HepG2 (cell line): Measurements from ENCODE around the gene POLR1D. TPM values are rescaled to one million over a fixed set of nuclear protein-coding genes. Genes with fewer than 3 reads are reported as not detected.

Experiments used
- ATAC-seq: fragments of 200-7000 bp; cut with Tn5 transposase; 3 replicates; pipeline ENCODE4 v1.9.1; 2020; ENCODE audit warnings: mild to moderate bottlenecking, moderate library complexity
- BruUV-seq: library from RNA; stranded (reverse); fragments of 400-500 nt; replicated peaks from 2 replicates; lab custom pipeline; 2021; lab: Mats Ljungman, UMichigan
- CTCF ChIA-PET: fragments of 300-600 bp; formaldehyde crosslinking; extraction: SDS; loops from one replicate; lab custom pipeline; 2021; ENCODE audit warnings: low total read pairs, inconsistent platforms, low intra/inter-chr PET ratio; lab: Yijun Ruan, JAX
- POLR2A ChIA-PET: fragments of 350-600 bp; sonication (Branson Sonifier 250); formaldehyde crosslinking; loops from one replicate; lab custom pipeline; 2020; ENCODE audit warnings: antibody characterized with exemption, inconsistent platforms; lab: Yijun Ruan, JAX
- DNase-seq: peaks from one replicate; pipeline ENCODE4 v3.0.0-alpha.2; 2015; ENCODE audit warnings: low spot score
- FAIRE-seq: peaks from 3 replicates; lab custom pipeline; 2011; peaks lifted over from hg19 to GRCh38; lab: Jason Lieb, UNC
- H2AFZ ChIP-seq: one replicate; pipeline ENCODE4 v1.6.1; 2011; ENCODE audit warnings: low read length, inconsistent platforms
- H3K27ac ChIP-seq: fragments of 300-600 bp; 3 replicates; pipeline ENCODE4 v1.8.0; 2011; ENCODE audit warnings: mixed run types, mild to moderate bottlenecking, mixed read lengths, low read length, inconsistent platforms; ENCODE audit not compliant: insufficient read depth; ENCODE audit errors: extremely low read length
- H3K27me3 ChIP-seq, 2 experiments: fragments of 200-600 bp in 1 of 2; 2 replicates in 1 of 2; 3 replicates in 1 of 2; pipeline versions ENCODE4 v1.6.0 to v1.8.0; 2011; ENCODE audit warnings: low read length in 2 of 2, mild to moderate bottlenecking in 2 of 2, moderate library complexity in 2 of 2, inconsistent platforms in 1 of 2; ENCODE audit not compliant: insufficient read depth in 2 of 2, control insufficient read depth in 1 of 2
- H3K36me3 ChIP-seq, 2 experiments: fragments of 200-600 bp in 1 of 2; replicated peaks in 1 of 2; 2 replicates in 1 of 2; 3 replicates in 1 of 2; pipeline versions ENCODE4 v1.5.1 to v1.8.0; 2011; ENCODE audit warnings: low read length in 2 of 2, inconsistent platforms in 1 of 2; ENCODE audit not compliant: insufficient read depth in 2 of 2, control insufficient read depth in 1 of 2
- H3K4me1 ChIP-seq: 2 replicates; pipeline ENCODE4 v1.5.1; 2012; ENCODE audit warnings: low read length, inconsistent platforms; ENCODE audit not compliant: insufficient read depth
- H3K4me2 ChIP-seq: 2 replicates; pipeline ENCODE4 v1.6.0; 2011; ENCODE audit warnings: low read depth, low read length, inconsistent platforms
- H3K4me3 ChIP-seq, 3 experiments: fragments of 200-600 bp in 1 of 3; sonication (generic), shearing (Covaris generic) in 1 of 3; replicated peaks in 1 of 3; 2 replicates each; pipeline ENCODE4 v1.5.1; 2011 to 2016; ENCODE audit warnings: low read length in 3 of 3, inconsistent platforms in 2 of 3, low read depth in 2 of 3, mild to moderate bottlenecking in 2 of 3, control low read depth in 1 of 3, mixed read lengths in 1 of 3; ENCODE audit not compliant: insufficient read depth in 1 of 3
- H3K79me2 ChIP-seq: one replicate; pipeline ENCODE4 v1.6.1; 2011; ENCODE audit warnings: low read length, inconsistent platforms; ENCODE audit not compliant: insufficient read depth
- H3K9ac ChIP-seq: 2 replicates; pipeline ENCODE4 v1.6.0; 2011; ENCODE audit warnings: mild to moderate bottlenecking, low read depth, low read length, inconsistent platforms; ENCODE audit not compliant: insufficient read depth
- H3K9me3 ChIP-seq: 2 replicates; pipeline ENCODE4 v1.5.1; 2012; ENCODE audit warnings: mild to moderate bottlenecking, low read length
- H4K20me1 ChIP-seq: 2 replicates; pipeline ENCODE4 v1.6.0; 2011; ENCODE audit warnings: inconsistent platforms, mild to moderate bottlenecking, low read length, moderate library complexity; ENCODE audit not compliant: insufficient read depth
- EEA1 ChIP-seq: sonication (generic); formaldehyde crosslinking; IDR thresholded peaks from 2 replicates; pipeline ENCODE4 v1.5.1; 2020; ENCODE audit warnings: mild to moderate bottlenecking, missing genetic modification reagents, borderline replicate concordance
- FOSL2 ChIP-seq: sonication (generic); formaldehyde crosslinking; IDR thresholded peaks from 2 replicates; pipeline ENCODE4 v1.4.0; 2020; ENCODE audit warnings: missing genetic modification reagents
- FOXP1 ChIP-seq, 2 experiments: fragments of 450-650 bp in 1 of 2; IDR thresholded peaks; 2 replicates each; pipeline ENCODE4 v1.6.1; 2017 to 2018; ENCODE audit warnings: antibody characterized with exemption in 1 of 2
- MEIS1 ChIP-seq: sonication (generic); formaldehyde crosslinking; IDR thresholded peaks from 2 replicates; pipeline ENCODE4 v1.9.0; 2021; ENCODE audit warnings: mild to moderate bottlenecking, missing genetic modification reagents, moderate library complexity, borderline replicate concordance
- ZNF205 ChIP-seq: IDR thresholded peaks from 2 replicates; pipeline ENCODE4 v1.6.1; 2018; ENCODE audit warnings: missing biosample characterization, missing genetic modification reagents
- ZNF432 ChIP-seq: sonication (generic); formaldehyde crosslinking; IDR thresholded peaks from 2 replicates; pipeline ENCODE4 v1.5.0; 2020; ENCODE audit warnings: missing genetic modification reagents, mild to moderate bottlenecking, borderline replicate concordance
- ZNF569 ChIP-seq: sonication (generic); formaldehyde crosslinking; IDR thresholded peaks from 2 replicates; pipeline ENCODE4 v1.5.0; 2020; ENCODE audit warnings: mild to moderate bottlenecking, missing genetic modification reagents, moderate library complexity, borderline replicate concordance
- WGBS: methylation state at CpG from one replicate; pipeline ENCODE4 v1.1.6; 2017; ENCODE audit warnings: low lambda C conversion rate; 5-methylcytosine and 5-hydroxymethylcytosine counted together
- in situ Hi-C: cut with HindIII; loops from 2 replicates; pipeline ENCODE4 v1.10.0; 2017; ENCODE audit warnings: low pct_unique_long_range_greater_than_20kb; ENCODE audit not compliant: extremely low pct_ligation_motif_present
- intact Hi-C: fragments of 100-400 bp; cut with micrococcal nuclease; formaldehyde crosslinking; loops from one replicate; pipeline ENCODE4 v1.10.0; 2022; ENCODE audit not compliant: unreplicated experiment
- polyA plus RNA-seq, 8 experiments: library from polyadenylated mRNA; depleted of rRNA in 3 of 8; stranded (reverse) in 7 of 8; unstranded in 1 of 8; fragments of >200 nt; fragmentation: Illumina TruSeq in 4 of 8; extraction: Trizol in 4 of 8; gene quantifications; 2 replicates each; pipeline versions ENCODE4 v1.2.1 to v1.2.3, GENCODE V29; 2011 to 2016; ENCODE audit warnings: low read depth in 4 of 8, missing spikeins in 1 of 8, mixed read lengths in 1 of 8; ENCODE audit not compliant: insufficient read depth in 1 of 8
- total RNA-seq, 5 experiments: library from RNA; depleted of rRNA; stranded (reverse); fragments of >200 nt; fragmentation: Illumina TruSeq; extraction: Trizol; gene quantifications; 2 replicates each; pipeline ENCODE4 v1.2.3, GENCODE V29; 2016; ENCODE audit warnings: low read depth in 1 of 5
- TF ChIP-seq, protein P1 (sequence below): sonication (generic); formaldehyde crosslinking; IDR thresholded peaks from 2 replicates; pipeline ENCODE4 v1.5.0; 2020; ENCODE audit warnings: mild to moderate bottlenecking, missing genetic modification reagents
- TF ChIP-seq, protein P2 (sequence below): sonication (generic); formaldehyde crosslinking; IDR thresholded peaks from 2 replicates; pipeline ENCODE4 v1.4.0; 2020; ENCODE audit warnings: mild to moderate bottlenecking, missing genetic modification reagents, borderline replicate concordance

Gene POLR1D
- total and polyA plus RNA-seq, 2 of the 13 experiments (the other 11 are each of a cell fraction or from before 2014, with no cell fraction given), result 183 to 490 TPM

DNA sequence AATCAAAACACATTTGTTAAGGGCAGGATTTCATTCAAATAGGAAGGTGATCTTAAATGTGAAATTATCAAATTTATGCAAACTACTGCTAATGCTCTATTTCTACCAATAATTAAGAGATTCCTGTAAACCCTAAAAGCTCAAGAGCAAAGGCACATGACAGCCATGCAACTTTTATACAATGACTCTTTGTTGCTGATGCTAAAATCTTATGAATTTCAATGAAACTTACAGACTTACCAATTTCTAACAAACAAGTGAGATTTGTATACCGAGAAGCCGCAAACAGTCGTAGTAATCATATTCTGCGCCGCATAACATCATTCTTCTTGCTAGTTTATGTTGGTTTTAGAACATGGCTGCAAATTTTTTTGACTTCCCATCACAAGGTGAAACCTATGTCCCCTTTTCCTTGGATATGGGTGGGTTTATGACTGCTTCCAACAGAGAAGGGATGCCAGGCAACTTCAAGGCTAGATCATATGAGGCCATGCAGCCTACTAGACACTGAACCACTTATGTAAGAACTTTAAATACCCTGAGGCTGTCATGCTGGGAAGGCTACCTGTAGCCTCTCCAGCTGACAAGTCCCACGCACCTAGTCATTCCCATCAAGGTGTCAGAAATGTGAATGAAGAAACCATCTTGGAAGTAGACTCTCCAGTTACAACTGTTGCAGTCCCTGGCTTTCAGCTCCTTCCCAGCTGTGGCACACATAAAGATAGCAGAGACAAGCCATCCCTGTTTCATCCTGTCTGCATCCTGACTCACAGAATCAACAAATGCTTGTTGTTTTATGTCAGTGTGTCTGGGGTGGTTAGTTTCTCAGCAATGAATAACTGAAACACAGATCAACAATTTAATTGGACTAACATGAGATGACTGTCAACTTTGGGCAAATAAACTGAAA is 43.3 kb upstream of the POLR1D start:
- Histone ChIP-seq H3K4me2 (no peak overlapping the region), H3K79me2 (peaks cover 5% of the 10 kb centered on the region), H3K9ac (no peak overlapping the region), H3K27me3 (no peaks in the 10 kb centered on the region), H2AFZ (no peak overlapping the region), H3K9me3 (no peaks in the 10 kb centered on the region), H3K27ac (no peak overlapping the region), H3K4me1 (peaks cover 20% of the 10 kb centered on the region), H3K36me3 (peaks cover 7% of the 10 kb centered on the region in 2 experiments; a peak in 4 of 5 replicates), H4K20me1 (no peaks in the 10 kb centered on the region), H3K4me3 (no peak overlapping the region)
- BruUV-seq, result no TSS peak
- ATAC-seq, result peak; percentile 39; the same call in 1 of the 3 replicates
- ChIA-PET POLR2A (no interaction called here), CTCF (no interaction called here)
- in situ Hi-C loops (no loop called here), intact Hi-C loops (no loop called here)
- 97% methylated on average over 6 of the region's 6 CpGs for WGBS
- TF ChIP-seq FOXP1 (IDR thresholded peaks at IDR 0.05) (no peak), FOXP1 (CRISPR knock-in tag; IDR thresholded peaks at IDR 0.05) (0 out of 2 replicates have a peak, but pooled peaks have one; percentile 24), ZNF432 (CRISPR knock-in tag) (no peak), MEIS1 (CRISPR knock-in tag) (no peak), EEA1 (no peak), FOSL2 (peak; percentile 38; the same call in 1 of the 2 replicates), ZNF205 (CRISPR knock-in tag) (no peak), ZNF569 (no peak)
- TF ChIP-seq, protein P1, sequence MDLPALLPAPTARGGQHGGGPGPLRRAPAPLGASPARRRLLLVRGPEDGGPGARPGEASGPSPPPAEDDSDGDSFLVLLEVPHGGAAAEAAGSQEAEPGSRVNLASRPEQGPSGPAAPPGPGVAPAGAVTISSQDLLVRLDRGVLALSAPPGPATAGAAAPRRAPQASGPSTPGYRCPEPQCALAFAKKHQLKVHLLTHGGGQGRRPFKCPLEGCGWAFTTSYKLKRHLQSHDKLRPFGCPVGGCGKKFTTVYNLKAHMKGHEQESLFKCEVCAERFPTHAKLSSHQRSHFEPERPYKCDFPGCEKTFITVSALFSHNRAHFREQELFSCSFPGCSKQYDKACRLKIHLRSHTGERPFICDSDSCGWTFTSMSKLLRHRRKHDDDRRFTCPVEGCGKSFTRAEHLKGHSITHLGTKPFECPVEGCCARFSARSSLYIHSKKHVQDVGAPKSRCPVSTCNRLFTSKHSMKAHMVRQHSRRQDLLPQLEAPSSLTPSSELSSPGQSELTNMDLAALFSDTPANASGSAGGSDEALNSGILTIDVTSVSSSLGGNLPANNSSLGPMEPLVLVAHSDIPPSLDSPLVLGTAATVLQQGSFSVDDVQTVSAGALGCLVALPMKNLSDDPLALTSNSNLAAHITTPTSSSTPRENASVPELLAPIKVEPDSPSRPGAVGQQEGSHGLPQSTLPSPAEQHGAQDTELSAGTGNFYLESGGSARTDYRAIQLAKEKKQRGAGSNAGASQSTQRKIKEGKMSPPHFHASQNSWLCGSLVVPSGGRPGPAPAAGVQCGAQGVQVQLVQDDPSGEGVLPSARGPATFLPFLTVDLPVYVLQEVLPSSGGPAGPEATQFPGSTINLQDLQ, result no peak
- TF ChIP-seq, protein P2, sequence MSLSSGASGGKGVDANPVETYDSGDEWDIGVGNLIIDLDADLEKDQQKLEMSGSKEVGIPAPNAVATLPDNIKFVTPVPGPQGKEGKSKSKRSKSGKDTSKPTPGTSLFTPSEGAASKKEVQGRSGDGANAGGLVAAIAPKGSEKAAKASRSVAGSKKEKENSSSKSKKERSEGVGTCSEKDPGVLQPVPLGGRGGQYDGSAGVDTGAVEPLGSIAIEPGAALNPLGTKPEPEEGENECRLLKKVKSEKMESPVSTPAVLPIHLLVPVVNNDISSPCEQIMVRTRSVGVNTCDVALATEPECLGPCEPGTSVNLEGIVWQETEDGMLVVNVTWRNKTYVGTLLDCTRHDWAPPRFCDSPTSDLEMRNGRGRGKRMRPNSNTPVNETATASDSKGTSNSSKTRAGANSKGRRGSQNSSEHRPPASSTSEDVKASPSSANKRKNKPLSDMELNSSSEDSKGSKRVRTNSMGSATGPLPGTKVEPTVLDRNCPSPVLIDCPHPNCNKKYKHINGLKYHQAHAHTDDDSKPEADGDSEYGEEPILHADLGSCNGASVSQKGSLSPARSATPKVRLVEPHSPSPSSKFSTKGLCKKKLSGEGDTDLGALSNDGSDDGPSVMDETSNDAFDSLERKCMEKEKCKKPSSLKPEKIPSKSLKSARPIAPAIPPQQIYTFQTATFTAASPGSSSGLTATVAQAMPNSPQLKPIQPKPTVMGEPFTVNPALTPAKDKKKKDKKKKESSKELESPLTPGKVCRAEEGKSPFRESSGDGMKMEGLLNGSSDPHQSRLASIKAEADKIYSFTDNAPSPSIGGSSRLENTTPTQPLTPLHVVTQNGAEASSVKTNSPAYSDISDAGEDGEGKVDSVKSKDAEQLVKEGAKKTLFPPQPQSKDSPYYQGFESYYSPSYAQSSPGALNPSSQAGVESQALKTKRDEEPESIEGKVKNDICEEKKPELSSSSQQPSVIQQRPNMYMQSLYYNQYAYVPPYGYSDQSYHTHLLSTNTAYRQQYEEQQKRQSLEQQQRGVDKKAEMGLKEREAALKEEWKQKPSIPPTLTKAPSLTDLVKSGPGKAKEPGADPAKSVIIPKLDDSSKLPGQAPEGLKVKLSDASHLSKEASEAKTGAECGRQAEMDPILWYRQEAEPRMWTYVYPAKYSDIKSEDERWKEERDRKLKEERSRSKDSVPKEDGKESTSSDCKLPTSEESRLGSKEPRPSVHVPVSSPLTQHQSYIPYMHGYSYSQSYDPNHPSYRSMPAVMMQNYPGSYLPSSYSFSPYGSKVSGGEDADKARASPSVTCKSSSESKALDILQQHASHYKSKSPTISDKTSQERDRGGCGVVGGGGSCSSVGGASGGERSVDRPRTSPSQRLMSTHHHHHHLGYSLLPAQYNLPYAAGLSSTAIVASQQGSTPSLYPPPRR (CRISPR knock-in tag), result no peak
- no peak for FAIRE-seq
- no peak for DNase-seq
